Natural killer cell (primary cell): ENCODE measurements around the gene CPNE9. TPM values are rescaled to one million over a fixed set of nuclear protein-coding genes. Genes with fewer than 3 reads are reported as not detected.
A peak's percentile ranks its signal among the peaks of the same experiment; 100 is the strongest.

ENCODE experiments used
- ATAC-seq, 3 donors: fragments of 150-1000 bp in 2 of 3; fragments of 200-7000 bp in 1 of 3; cut with Tn5 transposase; 1 replicate in 1 of 3; 2 replicates in 2 of 3; pipeline ENCODE4 v1.10.0; 2021; ENCODE audit warnings: mild to moderate bottlenecking in 2 of 3, moderate library complexity in 2 of 3
- DNase-seq, 2 donors: peaks; one replicate each; pipeline versions ENCODE4 v3.0.0 to v3.0.0-alpha.2; 2013 to 2021; ENCODE audit warnings: mixed read lengths in 1 of 2
- H3K27ac ChIP-seq: one replicate; pipeline ENCODE4 v1.5.1; 2013; ENCODE audit warnings: mild to moderate bottlenecking, low read length
- H3K27me3 ChIP-seq: one replicate; pipeline ENCODE4 v1.6.1; 2013; ENCODE audit warnings: low read length; ENCODE audit not compliant: control insufficient read depth, insufficient read depth
- H3K36me3 ChIP-seq: one replicate; pipeline ENCODE4 v1.6.1; 2013; ENCODE audit warnings: low read length; ENCODE audit not compliant: control insufficient read depth, insufficient read depth
- H3K4me1 ChIP-seq: one replicate; pipeline ENCODE4 v1.6.1; 2013; ENCODE audit warnings: low read length; ENCODE audit not compliant: control insufficient read depth, insufficient read depth
- H3K4me3 ChIP-seq: one replicate; pipeline ENCODE4 v1.5.1; 2013; ENCODE audit warnings: low read length
- H3K9me3 ChIP-seq: one replicate; pipeline ENCODE4 v1.6.1; 2013; ENCODE audit warnings: low read length; ENCODE audit not compliant: control insufficient read depth, insufficient read depth
- H3K27ac Mint-ChIP-seq, 2 donors: one replicate each; pipeline ENCODE4 v1.8.0; 2022; ENCODE audit warnings: mild to moderate bottlenecking in 2 of 2, mixed read lengths in 2 of 2, moderate library complexity in 1 of 2
- H3K27me3 Mint-ChIP-seq, 2 donors: one replicate each; pipeline ENCODE4 v1.8.0; 2022; ENCODE audit warnings: low read depth in 2 of 2, mixed read lengths in 2 of 2
- H3K36me3 Mint-ChIP-seq: one replicate; pipeline ENCODE4 v1.8.0; 2022; ENCODE audit warnings: mixed read lengths
- H3K4me1 Mint-ChIP-seq, 2 donors: one replicate each; pipeline ENCODE4 v1.8.0; 2022; ENCODE audit warnings: mixed read lengths in 2 of 2
- H3K4me3 Mint-ChIP-seq: one replicate; pipeline ENCODE4 v1.8.0; 2022; ENCODE audit warnings: mild to moderate bottlenecking, moderate library complexity, mixed read lengths
- H3K9me3 Mint-ChIP-seq, 2 donors: one replicate each; pipeline ENCODE4 v1.8.0; 2022; ENCODE audit warnings: mixed read lengths in 2 of 2
- CTCF ChIP-seq: fragments of 200-600 bp; IDR thresholded peaks from one replicate; pipeline ENCODE4 v1.8.0; 2022; ENCODE audit warnings: antibody characterized with exemption
- WGBS: methylation state at CpG from one replicate; pipeline ENCODE4 v1.1.7; 2013; ENCODE audit warnings: missing lambda C conversion rate; ENCODE audit not compliant: insufficient coverage; 5-methylcytosine and 5-hydroxymethylcytosine counted together
- intact Hi-C: fragments of 100-400 bp; cut with micrococcal nuclease; formaldehyde crosslinking; loops from one replicate; pipeline ENCODE4 v1.14.2; 2022
- total RNA-seq, 4 donors: library from RNA; stranded (reverse); fragments of 120-200 nt in 1 of 4; gene quantifications; one replicate each; pipeline versions ENCODE4 v1.2.3 to v1.2.4, GENCODE V29; 2013 to 2022

CPNE9 gene
- total RNA-seq, 3 donors from 2014 or later (not counting 1 experiment from before 2014, with no cell fraction given) = 0.43 to 0.49 TPM; not detected in 1

- ATAC-seq = peak in 1 of 3 donors; percentile 6
Measured at GRCh38 chr3:9732080-9732739, 28.6 kb downstream of the CPNE9 start.

GRCh38 chr3:9732740-9733115 lies 29.1 kb downstream of the CPNE9 start:
- WGBS = 50% methylated on average over 7 of the region's 7 CpGs
- Histone ChIP-seq H3K27ac (peak overlapping the region; percentile 96), H3K4me1 (peaks cover 36% of the 10 kb centered on the region), H3K4me3 (peak overlapping the region; percentile 96), H3K27me3 (no peaks in the 10 kb centered on the region), H3K9me3 (no peaks in the 10 kb centered on the region), H3K36me3 (peaks cover 25% of the 10 kb centered on the region)
- DNase-seq (peak in 1 of 2 donors; percentile 19), ATAC-seq (no peak)
- Mint-ChIP-seq H3K27ac (peak overlapping the region; percentile 93 to 94), H3K4me3 (peak overlapping the region; percentile 94), H3K9me3 (no peaks in the 10 kb centered on the region), H3K36me3 (no peaks in the 10 kb centered on the region), H3K27me3 (no peaks in the 10 kb centered on the region), H3K4me1 (peaks cover 47 to 65% of the 10 kb centered on the region in 2 donors)
- intact Hi-C loops = loop anchor here (5.0 kb wide), 2 partner anchors 60 to 335 kb away; partner anchors contain the start of genes ARPC4, SETD5 and TADA3
- no peak for TF ChIP-seq CTCF

More at GRCh38 chr3:9732080-9732739, 28.6 kb downstream of the CPNE9 start:
- under 1% methylated on average over 41 of the region's 41 CpGs for WGBS
- no peak for TF ChIP-seq CTCF
- DNase-seq = peak; percentile 50 to 60
- Histone ChIP-seq H3K9me3 (no peaks in the 10 kb centered on the region), H3K36me3 (peaks cover 20% of the 10 kb centered on the region), H3K4me1 (peaks cover 34% of the 10 kb centered on the region), H3K27me3 (no peaks in the 10 kb centered on the region), H3K27ac (peak overlapping the region; percentile 96), H3K4me3 (peak overlapping the region; percentile 96)
- H3K27me3 Mint-ChIP-seq = no peaks in the 10 kb centered on the region
- intact Hi-C loops = loop anchor here (5.0 kb wide), 2 partner anchors 60 to 335 kb away; partner anchors contain the start of genes ARPC4, SETD5 and TADA3
- H3K4me3 Mint-ChIP-seq = peak overlapping the region; percentile 94
- peak overlapping the region; percentile 93 to 94 for H3K27ac Mint-ChIP-seq
- H3K9me3 Mint-ChIP-seq = no peaks in the 10 kb centered on the region
- peaks cover 51 to 65% of the 10 kb centered on the region in 2 donors for H3K4me1 Mint-ChIP-seq
- no peaks in the 10 kb centered on the region for H3K36me3 Mint-ChIP-seq

GRCh38 chr3:9736831-9737230 lies 33.2 kb downstream of the CPNE9 start:
- H3K9me3 ChIP-seq = no peaks in the 10 kb centered on the region
- H3K27me3 ChIP-seq = no peaks in the 10 kb centered on the region
- Mint-ChIP-seq H3K9me3 (no peaks in the 10 kb centered on the region), H3K4me3 (peak overlapping the region; percentile 69), H3K27ac (peak overlapping the region; percentile 19 to 71), H3K36me3 (peaks cover 22% of the 10 kb centered on the region), H3K4me1 (peaks cover 55 to 66% of the 10 kb centered on the region in 2 donors), H3K27me3 (no peaks in the 10 kb centered on the region)
- H3K27ac ChIP-seq = no peak overlapping the region
- DNase-seq = no peak
- H3K4me3 ChIP-seq = no peak overlapping the region
- peaks cover 66% of the 10 kb centered on the region for H3K36me3 ChIP-seq
- peaks cover 34% of the 10 kb centered on the region for H3K4me1 ChIP-seq
- no peak for ATAC-seq
- WGBS = 92% methylated on average over 2 of the region's 2 CpGs
- no peak for TF ChIP-seq CTCF
- intact Hi-C loops = no loop called here
